Breast epithelium (tissue), 4 donors: ENCODE measurements around the gene ABCF1. TPM values are rescaled to one million over a fixed set of nuclear protein-coding genes. Genes with fewer than 3 reads are reported as not detected.
A peak's percentile ranks its signal among the peaks of the same experiment; 100 is the strongest.

ENCODE experiments used
- DNase-seq, 2 donors: peaks; one replicate each; pipeline ENCODE4 v3.0.0-alpha.2; 2019; ENCODE audit warnings: low spot score in 2 of 2
- H3K27ac ChIP-seq, 2 donors: fragments of 200-600 bp; sonication (generic) in 1 of 2; one replicate each; pipeline ENCODE4 v1.5.1; 2016 to 2019; ENCODE audit warnings: mild to moderate bottlenecking in 1 of 2
- H3K27me3 ChIP-seq, 2 donors: fragments of 200-600 bp; sonication (generic) in 1 of 2; one replicate each; pipeline versions ENCODE4 v1.5.1 to v1.6.0; 2017 to 2019; ENCODE audit warnings: control low read depth in 1 of 2, mild to moderate bottlenecking in 1 of 2
- H3K36me3 ChIP-seq: fragments of 200-600 bp; one replicate; pipeline ENCODE4 v1.5.1; 2019
- H3K4me1 ChIP-seq, 2 donors: fragments of 200-600 bp; sonication (generic); one replicate each; pipeline ENCODE4 v1.5.1; 2016 to 2019; ENCODE audit warnings: control low read depth in 1 of 2
- H3K4me3 ChIP-seq, 3 donors: fragments of 200-600 bp; sonication (generic); 1 replicate in 2 of 3; 2 replicates in 1 of 3; pipeline ENCODE4 v1.5.1; 2016 to 2019; ENCODE audit warnings: mild to moderate bottlenecking in 3 of 3, moderate library complexity in 2 of 3
- H3K9me3 ChIP-seq, 2 donors: fragments of 200-600 bp; sonication (generic) in 1 of 2; one replicate each; pipeline ENCODE4 v1.5.1; 2016 to 2019; ENCODE audit warnings: control low read depth in 1 of 2
- POLR2A ChIP-seq: fragments of 450-650 bp; IDR thresholded peaks from one replicate; pipeline ENCODE4 v1.6.1; 2016; ENCODE audit warnings: antibody characterized with exemption, mild to moderate bottlenecking, moderate library complexity
- POLR2AphosphoS5 ChIP-seq, 3 donors: sonication (generic); formaldehyde crosslinking; IDR thresholded peaks; one replicate each; pipeline ENCODE4 v1.6.1; 2017; ENCODE audit warnings: antibody characterized with exemption in 3 of 3
- intact Hi-C: fragments of 100-400 bp; cut with DNase I; formaldehyde crosslinking; loops from one replicate; pipeline ENCODE4 v1.15.1; 2023; ENCODE audit warnings: low total_unique reads
- total RNA-seq, 3 donors: library from RNA; depleted of rRNA; stranded (reverse); fragments of >200 nt; gene quantifications; one replicate each; pipeline ENCODE4 v1.1.0, GENCODE V29; 2016
- TF ChIP-seq, protein P1 (sequence below), 3 donors: fragments of 450-650 bp; IDR thresholded peaks; one replicate each; pipeline ENCODE4 v1.5.1; 2016 to 2017; ENCODE audit warnings: antibody characterized with exemption in 3 of 3, mild to moderate bottlenecking in 3 of 3, moderate library complexity in 3 of 3

Gene ABCF1
- total RNA-seq, 3 donors from 2014 or later: 41.0 to 55.2 (median 51.5) TPM

DNA sequence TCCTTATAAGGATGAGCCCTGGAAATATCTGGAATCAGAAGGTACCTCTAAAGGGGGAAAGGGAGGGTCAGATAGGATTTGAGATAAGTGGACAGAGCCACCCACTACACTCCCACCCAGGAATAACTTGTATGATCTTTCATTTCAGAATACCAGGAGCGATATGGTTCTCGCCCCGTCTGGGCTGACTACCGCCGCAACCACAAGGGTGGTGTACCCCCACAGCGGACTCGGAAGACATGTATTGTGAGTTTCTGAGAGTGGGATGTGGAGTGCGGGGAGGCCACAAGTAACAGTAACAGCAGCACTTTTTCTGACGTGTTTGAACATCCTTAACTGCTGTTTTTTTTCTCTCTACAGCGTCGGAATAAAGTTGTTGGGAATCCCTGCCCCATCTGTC, 48.3 kb downstream of the ABCF1 start:
- no peaks in the 10 kb centered on the region for H3K36me3 ChIP-seq
- peak overlapping the region in 1 of 2 donors; percentile 100 for H3K27ac ChIP-seq
- no peaks in the 10 kb centered on the region for H3K27me3 ChIP-seq
- H3K4me3 ChIP-seq: no peak overlapping the region
- H3K4me1 ChIP-seq: peaks cover 0 to 6% of the 10 kb centered on the region in 2 donors
- TF ChIP-seq POLR2A (no peak), POLR2AphosphoS5 (IDR thresholded peaks at IDR 0.05) (no peak)
- TF ChIP-seq, protein P1, sequence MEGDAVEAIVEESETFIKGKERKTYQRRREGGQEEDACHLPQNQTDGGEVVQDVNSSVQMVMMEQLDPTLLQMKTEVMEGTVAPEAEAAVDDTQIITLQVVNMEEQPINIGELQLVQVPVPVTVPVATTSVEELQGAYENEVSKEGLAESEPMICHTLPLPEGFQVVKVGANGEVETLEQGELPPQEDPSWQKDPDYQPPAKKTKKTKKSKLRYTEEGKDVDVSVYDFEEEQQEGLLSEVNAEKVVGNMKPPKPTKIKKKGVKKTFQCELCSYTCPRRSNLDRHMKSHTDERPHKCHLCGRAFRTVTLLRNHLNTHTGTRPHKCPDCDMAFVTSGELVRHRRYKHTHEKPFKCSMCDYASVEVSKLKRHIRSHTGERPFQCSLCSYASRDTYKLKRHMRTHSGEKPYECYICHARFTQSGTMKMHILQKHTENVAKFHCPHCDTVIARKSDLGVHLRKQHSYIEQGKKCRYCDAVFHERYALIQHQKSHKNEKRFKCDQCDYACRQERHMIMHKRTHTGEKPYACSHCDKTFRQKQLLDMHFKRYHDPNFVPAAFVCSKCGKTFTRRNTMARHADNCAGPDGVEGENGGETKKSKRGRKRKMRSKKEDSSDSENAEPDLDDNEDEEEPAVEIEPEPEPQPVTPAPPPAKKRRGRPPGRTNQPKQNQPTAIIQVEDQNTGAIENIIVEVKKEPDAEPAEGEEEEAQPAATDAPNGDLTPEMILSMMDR (IDR thresholded peaks at IDR 0.05): no peak
- no peaks in the 10 kb centered on the region for H3K9me3 ChIP-seq
- intact Hi-C loops: no loop called here
- DNase-seq: no peak

DNA sequence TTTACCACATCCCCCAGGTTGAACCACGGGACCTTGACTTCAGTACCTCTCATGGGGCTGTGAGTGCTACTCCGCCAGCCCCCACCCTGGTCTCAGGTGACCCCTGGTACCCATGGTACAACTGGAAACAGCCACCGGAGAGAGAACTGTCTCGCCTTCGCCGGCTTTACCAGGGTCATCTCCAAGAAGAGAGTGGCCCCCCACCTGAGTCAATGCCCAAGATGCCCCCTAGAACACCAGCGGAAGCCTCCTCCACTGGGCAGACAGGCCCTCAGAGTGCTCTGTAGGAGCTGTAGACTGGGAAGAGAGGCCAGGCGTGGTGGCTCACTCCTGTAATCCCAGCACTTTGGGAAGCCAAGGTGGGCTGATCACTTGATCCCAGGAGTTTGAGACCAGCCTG, 54.3 kb downstream of the ABCF1 start:
- H3K4me1 ChIP-seq: peaks cover 0 to 6% of the 10 kb centered on the region in 2 donors
- DNase-seq: no peak
- H3K27ac ChIP-seq: peak overlapping the region in 1 of 2 donors; percentile 95
- H3K36me3 ChIP-seq: no peaks in the 10 kb centered on the region
- intact Hi-C loops: no loop called here
- no peaks in the 10 kb centered on the region for H3K27me3 ChIP-seq
- TF ChIP-seq POLR2A (no peak), POLR2AphosphoS5 (IDR thresholded peaks at IDR 0.05) (no peak)
- TF ChIP-seq, protein P1 (IDR thresholded peaks at IDR 0.05): no peak
- no peaks in the 10 kb centered on the region for H3K9me3 ChIP-seq
- H3K4me3 ChIP-seq: no peak overlapping the region

DNA sequence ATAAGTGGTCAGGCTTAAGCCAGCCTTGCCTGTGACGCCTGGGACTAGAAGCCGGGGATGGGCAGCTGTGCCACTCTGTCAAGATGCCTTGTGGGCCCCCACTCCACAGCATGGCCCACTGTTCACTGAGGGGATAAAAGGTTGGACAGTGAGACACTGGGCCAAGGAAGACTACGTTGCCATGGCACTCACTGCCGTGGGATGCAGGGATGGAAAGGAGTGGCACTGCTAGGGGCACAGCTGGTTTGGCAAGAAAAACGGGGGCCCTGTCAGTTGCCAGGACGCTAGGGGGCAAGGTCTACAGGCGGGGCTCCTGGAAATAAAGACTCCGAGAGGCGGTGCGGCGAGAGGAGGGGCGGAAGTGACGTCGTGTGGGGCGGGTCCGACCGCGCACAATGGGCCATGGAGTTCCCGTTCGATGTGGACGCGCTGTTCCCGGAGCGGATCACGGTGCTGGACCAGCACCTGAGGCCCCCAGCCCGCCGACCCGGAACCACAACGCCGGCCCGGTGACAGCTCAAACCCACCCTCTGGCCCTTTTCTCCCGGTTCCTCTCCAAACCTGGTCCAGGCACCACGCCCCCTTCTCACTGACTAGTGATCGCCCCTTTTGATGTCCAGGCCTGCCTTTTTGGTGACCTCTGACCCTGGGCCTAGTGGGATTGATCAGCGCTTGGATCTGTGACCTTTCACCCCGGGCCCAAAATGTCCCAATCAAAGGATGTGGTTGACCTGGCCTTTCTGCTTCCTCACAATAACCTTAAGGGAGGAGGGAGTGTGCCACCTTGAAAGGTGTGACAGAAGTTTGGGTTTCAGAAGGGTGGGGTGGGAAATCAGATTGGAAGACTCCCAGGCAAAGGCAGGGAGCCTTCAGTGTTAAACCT, 55.5 kb downstream of the ABCF1 start, which contains the start of gene ATAT1:
ATAT1 (plus strand) TSS at position 391 of the 883 bp plus-strand sequence.
- intact Hi-C loops: no loop called here
- Histone ChIP-seq H3K36me3 (no peaks in the 10 kb centered on the region), H3K4me1 (peaks cover 0 to 6% of the 10 kb centered on the region in 2 donors), H3K9me3 (no peaks in the 10 kb centered on the region), H3K27ac (peak within 1 kb of the TSS; percentile 95 to 98), H3K27me3 (no peaks in the 10 kb centered on the region), H3K4me3 (peak within 1 kb of the TSS; percentile 46 to 85 (median 64))
- peak; percentile 85 to 88 for DNase-seq
- TF ChIP-seq POLR2A (no peak), POLR2AphosphoS5 (IDR thresholded peaks at IDR 0.05) (peak in 2 of 3 donors; percentile 44 to 72)
- TF ChIP-seq, protein P1 (IDR thresholded peaks at IDR 0.05): peak in 2 of 3 donors; percentile 30 to 32

DNA sequence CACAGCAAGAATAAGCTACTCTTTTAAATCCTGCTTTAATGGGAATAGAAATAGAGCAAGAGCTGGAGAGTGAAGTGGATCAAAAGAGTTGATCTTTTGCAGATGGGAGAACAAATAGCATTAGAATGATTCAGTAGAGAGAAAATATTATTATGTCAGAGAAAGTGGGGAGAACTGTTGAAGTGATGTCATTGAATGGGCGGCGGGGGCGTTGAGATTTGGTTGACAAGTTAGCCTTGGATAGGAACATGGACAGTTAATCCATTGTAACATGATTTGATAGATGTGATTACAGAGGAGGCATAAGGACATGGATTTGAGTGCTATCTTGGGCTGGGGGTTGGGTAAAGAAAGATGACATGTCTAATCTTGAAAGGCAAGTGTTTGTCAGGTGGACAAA, 64.6 kb downstream of the ABCF1 start:
- no peak for DNase-seq
- Histone ChIP-seq H3K27me3 (no peaks in the 10 kb centered on the region), H3K4me1 (no peaks in the 10 kb centered on the region), H3K36me3 (no peaks in the 10 kb centered on the region), H3K4me3 (no peak overlapping the region), H3K27ac (no peak overlapping the region), H3K9me3 (no peaks in the 10 kb centered on the region)
- intact Hi-C loops: no loop called here
- TF ChIP-seq POLR2AphosphoS5 (IDR thresholded peaks at IDR 0.05) (no peak), POLR2A (no peak)
- TF ChIP-seq, protein P1 (IDR thresholded peaks at IDR 0.05): no peak

DNA sequence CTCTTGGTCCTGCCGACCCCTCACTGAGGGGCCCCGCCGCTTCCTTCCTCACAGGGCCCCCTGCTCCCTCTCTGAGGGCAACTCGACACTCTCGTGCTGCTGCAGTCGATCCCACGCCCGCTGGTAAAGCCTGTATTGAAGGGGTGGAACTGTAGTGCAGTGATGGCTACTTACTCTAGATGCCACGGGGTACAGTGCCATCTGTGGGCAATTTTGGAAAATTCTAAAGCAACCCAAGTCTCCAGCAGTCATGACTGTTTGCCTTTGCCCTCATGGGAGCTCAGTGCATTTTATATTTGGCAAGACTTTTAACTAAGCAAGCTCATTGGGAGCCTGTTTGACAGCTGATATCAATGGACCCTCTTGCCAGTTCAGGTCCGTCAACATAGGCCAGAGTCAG, 69.2 kb downstream of the ABCF1 start:
- H3K9me3 ChIP-seq: no peaks in the 10 kb centered on the region
- no peaks in the 10 kb centered on the region for H3K4me1 ChIP-seq
- H3K27me3 ChIP-seq: no peaks in the 10 kb centered on the region
- H3K36me3 ChIP-seq: no peaks in the 10 kb centered on the region
- H3K27ac ChIP-seq: no peak overlapping the region
- H3K4me3 ChIP-seq: no peak overlapping the region
- intact Hi-C loops: no loop called here
- no peak for DNase-seq
- TF ChIP-seq POLR2A (no peak), POLR2AphosphoS5 (IDR thresholded peaks at IDR 0.05) (no peak)
- TF ChIP-seq, protein P1 (IDR thresholded peaks at IDR 0.05): no peak
